ENCODE data around the gene HEATR3.

The HEATR3 gene

GRCh38 chr16:50065624-50066481 lies at the start of gene HEATR3:
Gene HEATR3 (plus strand): TSS chr16:50065970. CDS start chr16:50066132, 162 bp downstream.
- in situ Hi-C loops (cut with MboI; ENCODE audit: low sequenced_read_pairs), result no loop called here

DNA sequence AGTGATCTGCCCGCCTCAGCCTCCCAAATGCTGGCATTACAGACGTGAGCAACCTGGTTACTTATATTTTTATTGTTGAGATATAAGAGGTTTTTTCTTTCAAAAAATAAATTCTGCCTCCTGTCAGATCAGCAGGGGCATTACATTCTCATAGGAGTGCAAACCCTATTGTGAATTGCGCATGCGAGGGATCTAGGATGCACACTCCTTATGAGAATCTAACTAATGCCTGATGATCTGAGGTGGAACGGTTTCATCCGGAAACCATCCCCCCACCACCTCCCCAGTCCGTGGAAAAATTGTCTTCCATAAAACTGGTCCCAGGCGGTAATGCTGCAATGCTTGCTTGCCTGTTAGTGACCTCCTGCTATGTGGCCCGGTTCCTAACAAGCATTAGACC lies 48.2 kb upstream of the HEATR3 start:
- in situ Hi-C loops (cut with MboI; ENCODE audit: low sequenced_read_pairs), result no loop called here

DNA sequence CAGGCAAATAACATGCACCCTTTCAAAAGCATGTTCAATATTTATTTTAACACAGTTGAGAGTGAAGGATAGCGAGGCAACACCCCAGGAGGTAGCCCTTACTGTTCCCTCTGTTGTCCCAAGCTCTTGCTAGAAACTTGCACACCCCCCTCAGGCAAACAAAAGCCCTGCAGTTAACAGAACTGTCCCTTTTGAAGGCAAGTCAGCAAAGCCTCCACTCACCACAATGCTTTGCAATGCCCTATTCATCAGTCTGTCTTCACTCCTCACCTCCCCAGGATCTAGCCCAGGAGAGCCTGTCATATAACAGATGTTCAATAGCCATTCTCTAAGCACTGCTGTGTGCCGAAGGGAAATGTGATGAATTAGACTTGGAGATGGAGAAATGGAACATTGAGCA lies 44.2 kb upstream of the HEATR3 start:
- in situ Hi-C loops (cut with MboI; ENCODE audit: low sequenced_read_pairs), result loop anchor here (10.0 kb wide), 1 partner anchor 193 kb away; no protein-coding TSS in a partner anchor

GRCh38 chr16:50023641-50024040 lies 42.1 kb upstream of the HEATR3 start:
- in situ Hi-C loops (cut with MboI; ENCODE audit: low sequenced_read_pairs), result loop anchor here (10.0 kb wide), 1 partner anchor 191 kb away; no protein-coding TSS in a partner anchor

GRCh38 chr16:50024207-50024606 lies 41.6 kb upstream of the HEATR3 start:
- in situ Hi-C loops (cut with MboI; ENCODE audit: low sequenced_read_pairs), result loop anchor here (10.0 kb wide), 1 partner anchor 191 kb away; no protein-coding TSS in a partner anchor

GRCh38 chr16:50024684-50025536 lies 40.9 kb upstream of the HEATR3 start, which contains the start of gene CNEP1R1:
Gene CNEP1R1 (plus strand): TSS chr16:50025225. CDS start chr16:50025316, 91 bp downstream.
- in situ Hi-C loops (cut with MboI; ENCODE audit: low sequenced_read_pairs), result loop anchor here (10.0 kb wide), 1 partner anchor 190 kb away; no protein-coding TSS in a partner anchor

DNA sequence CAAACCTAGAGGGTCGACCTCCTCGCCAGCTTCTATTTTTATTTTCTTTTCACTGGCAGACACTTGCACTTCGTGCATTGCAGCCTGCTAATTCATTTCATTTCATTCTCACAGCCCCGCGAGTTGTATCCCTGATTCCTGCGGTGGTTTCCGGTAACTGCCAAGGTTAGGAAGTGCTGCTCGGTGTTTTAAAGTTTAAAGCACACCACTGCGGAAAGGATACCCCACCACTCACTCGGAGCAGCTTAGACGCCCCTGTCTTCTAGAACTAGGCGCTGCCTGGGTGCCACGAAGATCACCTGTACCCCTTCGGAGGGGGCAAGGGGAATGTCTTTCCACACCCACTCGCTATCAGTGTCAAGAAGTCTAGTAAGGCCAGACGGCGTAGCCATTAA lies 40.2 kb upstream of the HEATR3 start:
- in situ Hi-C loops (cut with MboI; ENCODE audit: low sequenced_read_pairs), result loop anchor here (10.0 kb wide), 1 partner anchor 189 kb away; no protein-coding TSS in a partner anchor

- in situ Hi-C loops (cut with MboI; ENCODE audit: low sequenced_read_pairs), result loop anchor here (10.0 kb wide), 1 partner anchor 187 kb away; no protein-coding TSS in a partner anchor
These were observed 37.9 kb upstream of the HEATR3 start for GRCh38 chr16:50027829-50028228.

- in situ Hi-C loops (cut with MboI; ENCODE audit: low sequenced_read_pairs), result no loop called here
These were observed 30.2 kb upstream of the HEATR3 start for GRCh38 chr16:50035468-50035992.

DNA sequence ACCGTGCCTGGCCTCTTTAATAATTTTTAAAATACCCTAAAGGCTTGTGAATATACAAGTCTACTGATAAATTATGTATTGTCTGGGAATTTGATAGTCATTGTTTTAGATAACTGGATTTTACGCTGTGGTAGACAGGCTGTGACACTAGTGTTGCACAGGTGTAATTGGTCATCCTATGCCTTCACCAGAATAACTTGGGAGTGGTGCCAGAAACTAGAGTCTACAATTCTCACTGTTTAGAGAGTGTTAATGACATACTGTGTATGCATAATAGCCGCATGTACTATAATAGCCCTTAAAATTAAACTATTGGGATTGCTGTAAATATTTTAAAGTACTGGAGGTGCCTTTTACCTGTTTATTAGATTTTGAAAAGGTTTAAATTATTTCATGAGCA lies 29.3 kb upstream of the HEATR3 start:
- in situ Hi-C loops (cut with MboI; ENCODE audit: low sequenced_read_pairs), result no loop called here

DNA sequence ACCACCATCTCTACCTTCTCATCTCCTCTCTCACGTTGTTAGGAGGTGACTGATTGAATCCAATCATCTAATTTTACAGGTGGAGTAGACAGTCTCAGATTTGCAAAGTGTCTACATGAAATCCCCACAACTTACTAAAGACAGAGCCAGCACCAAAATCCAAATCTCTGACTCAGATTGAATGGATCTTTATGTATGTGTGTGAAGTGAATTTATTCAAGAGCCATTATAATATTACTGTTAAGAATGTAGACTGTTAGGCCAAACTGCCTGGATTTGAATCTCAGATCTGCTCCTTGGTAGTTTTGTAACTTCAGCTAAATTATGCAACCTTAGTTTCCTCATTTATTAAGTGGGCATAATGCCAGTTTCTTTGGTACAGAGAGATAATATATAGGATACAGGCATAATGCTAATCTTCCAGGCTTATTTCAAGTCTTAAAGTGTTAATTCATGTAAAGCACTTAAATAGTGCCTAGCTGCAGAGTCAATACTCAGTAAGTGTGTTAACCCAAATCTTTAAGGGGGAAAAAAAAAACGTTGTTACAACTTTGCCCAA lies 28.0 kb upstream of the HEATR3 start:
- in situ Hi-C loops (cut with MboI; ENCODE audit: low sequenced_read_pairs), result no loop called here

DNA sequence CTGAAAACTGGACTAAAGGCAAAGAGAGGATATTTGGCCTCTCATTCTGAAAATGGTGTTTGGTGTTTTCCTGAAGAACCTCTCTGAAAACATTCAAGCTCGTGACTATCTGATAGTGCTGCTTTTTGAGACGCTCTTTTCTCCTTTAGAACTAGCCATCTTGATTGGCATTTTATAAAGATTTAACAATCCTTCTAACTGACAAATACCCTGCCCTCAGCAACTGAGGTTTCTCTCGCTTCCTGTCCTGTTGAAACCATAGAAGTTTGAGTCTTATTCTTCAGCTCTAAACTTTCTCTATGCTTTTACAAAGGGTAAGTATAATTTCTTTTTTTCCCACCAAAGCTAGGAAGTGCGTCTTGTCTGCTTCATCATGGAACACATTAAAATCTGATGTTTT lies 27.5 kb upstream of the HEATR3 start:
- in situ Hi-C loops (cut with MboI; ENCODE audit: low sequenced_read_pairs), result no loop called here

GRCh38 chr16:50038756-50039529 lies 26.8 kb upstream of the HEATR3 start:
- in situ Hi-C loops (cut with MboI; ENCODE audit: low sequenced_read_pairs), result no loop called here

GRCh38 chr16:50040018-50040417 lies 25.8 kb upstream of the HEATR3 start:
- in situ Hi-C loops (cut with MboI; ENCODE audit: low sequenced_read_pairs), result no loop called here

DNA sequence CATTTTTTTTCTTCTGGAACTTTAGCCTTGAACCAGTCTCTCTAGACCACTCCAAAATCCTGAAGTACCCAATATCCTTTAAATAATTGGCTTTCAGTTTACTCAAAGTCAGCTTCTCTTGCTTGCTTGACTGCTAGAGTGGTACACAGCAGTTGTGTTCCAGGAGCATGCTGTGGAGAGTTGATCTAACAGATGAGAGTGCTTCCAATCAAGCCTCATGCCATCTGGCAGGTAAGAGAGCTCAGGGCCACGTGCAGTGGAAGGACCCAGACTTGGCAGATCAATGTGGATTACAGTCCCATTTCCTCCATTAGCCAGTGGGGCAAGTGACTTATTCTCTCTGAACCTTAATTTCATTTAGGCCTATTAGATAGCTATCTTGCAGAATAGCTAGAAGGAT lies 25.1 kb upstream of the HEATR3 start:
- in situ Hi-C loops (cut with MboI; ENCODE audit: low sequenced_read_pairs), result no loop called here

DNA sequence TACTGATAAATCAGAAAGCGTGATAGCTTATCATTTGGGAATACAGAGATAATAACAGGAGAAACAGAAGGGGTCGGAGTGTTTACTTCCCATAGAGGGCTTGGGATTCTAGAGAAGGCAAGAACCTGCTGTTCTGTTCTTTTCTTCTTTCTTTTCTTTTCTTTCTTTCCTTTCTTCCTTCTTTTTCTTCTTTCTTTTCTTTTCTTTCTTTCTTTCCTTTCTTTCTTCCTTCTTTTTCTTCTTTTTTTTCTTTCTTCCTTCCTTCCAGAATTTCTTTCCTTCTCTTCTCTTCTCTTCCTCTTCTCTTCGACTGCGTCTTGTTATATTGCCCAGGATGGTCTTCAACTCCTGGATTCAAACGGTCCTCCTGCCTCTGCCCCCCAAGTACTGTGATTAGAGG lies 22.4 kb upstream of the HEATR3 start:
- in situ Hi-C loops (cut with MboI; ENCODE audit: low sequenced_read_pairs), result no loop called here

DNA sequence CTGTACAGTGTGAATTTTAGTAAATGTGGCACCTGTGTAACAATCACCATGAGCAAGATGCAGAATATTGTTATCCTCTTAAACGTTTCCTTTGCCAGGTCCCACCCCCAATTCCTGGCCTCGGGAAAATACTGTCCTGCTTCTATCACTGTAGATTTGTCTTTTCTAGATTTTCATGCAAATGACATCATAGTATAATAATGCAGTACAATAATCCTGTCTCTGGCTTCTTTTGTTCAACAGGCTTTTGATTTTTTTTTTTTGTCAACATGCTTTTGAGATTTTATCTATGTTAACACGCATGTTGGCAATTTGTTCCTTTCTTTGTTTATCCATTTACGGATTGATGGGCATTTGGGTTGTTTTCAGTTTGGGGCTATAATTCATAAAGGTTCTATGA lies 20.4 kb upstream of the HEATR3 start:
- in situ Hi-C loops (cut with MboI; ENCODE audit: low sequenced_read_pairs), result no loop called here

- in situ Hi-C loops (cut with MboI; ENCODE audit: low sequenced_read_pairs), result no loop called here
These were observed 18.9 kb upstream of the HEATR3 start for GRCh38 chr16:50046853-50047252.

DNA sequence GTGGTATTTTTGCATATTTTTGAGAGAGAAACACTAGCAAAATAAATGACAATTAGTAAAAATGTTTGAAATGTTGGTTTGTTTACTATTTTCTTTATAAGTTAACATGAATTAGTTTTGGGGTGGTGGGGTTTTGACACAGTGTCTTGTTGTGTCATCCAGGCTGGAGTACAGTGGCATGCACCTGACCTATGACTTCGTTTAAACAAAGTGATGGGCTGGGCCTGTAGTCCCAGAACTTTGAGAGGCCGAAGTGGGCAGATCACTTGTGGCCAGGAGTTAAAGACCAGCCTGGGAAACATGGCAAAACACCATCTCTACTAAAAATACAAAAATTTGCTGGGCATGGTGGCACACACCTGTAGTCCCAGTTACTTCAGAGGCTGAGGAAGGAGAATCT lies 17.9 kb upstream of the HEATR3 start:
- in situ Hi-C loops (cut with MboI; ENCODE audit: low sequenced_read_pairs), result no loop called here

GRCh38 chr16:50050802-50051201 lies 15.0 kb upstream of the HEATR3 start:
- in situ Hi-C loops (cut with MboI; ENCODE audit: low sequenced_read_pairs), result no loop called here

All from HL-60/S4 treated with phorbol 12-myristate 13-acetate at 8.2 ng/mL for 4 days and 3 days (cell line).